ENCODE measurements around the gene DHX34.

The DHX34 gene, protein sequence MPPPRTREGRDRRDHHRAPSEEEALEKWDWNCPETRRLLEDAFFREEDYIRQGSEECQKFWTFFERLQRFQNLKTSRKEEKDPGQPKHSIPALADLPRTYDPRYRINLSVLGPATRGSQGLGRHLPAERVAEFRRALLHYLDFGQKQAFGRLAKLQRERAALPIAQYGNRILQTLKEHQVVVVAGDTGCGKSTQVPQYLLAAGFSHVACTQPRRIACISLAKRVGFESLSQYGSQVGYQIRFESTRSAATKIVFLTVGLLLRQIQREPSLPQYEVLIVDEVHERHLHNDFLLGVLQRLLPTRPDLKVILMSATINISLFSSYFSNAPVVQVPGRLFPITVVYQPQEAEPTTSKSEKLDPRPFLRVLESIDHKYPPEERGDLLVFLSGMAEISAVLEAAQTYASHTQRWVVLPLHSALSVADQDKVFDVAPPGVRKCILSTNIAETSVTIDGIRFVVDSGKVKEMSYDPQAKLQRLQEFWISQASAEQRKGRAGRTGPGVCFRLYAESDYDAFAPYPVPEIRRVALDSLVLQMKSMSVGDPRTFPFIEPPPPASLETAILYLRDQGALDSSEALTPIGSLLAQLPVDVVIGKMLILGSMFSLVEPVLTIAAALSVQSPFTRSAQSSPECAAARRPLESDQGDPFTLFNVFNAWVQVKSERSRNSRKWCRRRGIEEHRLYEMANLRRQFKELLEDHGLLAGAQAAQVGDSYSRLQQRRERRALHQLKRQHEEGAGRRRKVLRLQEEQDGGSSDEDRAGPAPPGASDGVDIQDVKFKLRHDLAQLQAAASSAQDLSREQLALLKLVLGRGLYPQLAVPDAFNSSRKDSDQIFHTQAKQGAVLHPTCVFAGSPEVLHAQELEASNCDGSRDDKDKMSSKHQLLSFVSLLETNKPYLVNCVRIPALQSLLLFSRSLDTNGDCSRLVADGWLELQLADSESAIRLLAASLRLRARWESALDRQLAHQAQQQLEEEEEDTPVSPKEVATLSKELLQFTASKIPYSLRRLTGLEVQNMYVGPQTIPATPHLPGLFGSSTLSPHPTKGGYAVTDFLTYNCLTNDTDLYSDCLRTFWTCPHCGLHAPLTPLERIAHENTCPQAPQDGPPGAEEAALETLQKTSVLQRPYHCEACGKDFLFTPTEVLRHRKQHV

DNA sequence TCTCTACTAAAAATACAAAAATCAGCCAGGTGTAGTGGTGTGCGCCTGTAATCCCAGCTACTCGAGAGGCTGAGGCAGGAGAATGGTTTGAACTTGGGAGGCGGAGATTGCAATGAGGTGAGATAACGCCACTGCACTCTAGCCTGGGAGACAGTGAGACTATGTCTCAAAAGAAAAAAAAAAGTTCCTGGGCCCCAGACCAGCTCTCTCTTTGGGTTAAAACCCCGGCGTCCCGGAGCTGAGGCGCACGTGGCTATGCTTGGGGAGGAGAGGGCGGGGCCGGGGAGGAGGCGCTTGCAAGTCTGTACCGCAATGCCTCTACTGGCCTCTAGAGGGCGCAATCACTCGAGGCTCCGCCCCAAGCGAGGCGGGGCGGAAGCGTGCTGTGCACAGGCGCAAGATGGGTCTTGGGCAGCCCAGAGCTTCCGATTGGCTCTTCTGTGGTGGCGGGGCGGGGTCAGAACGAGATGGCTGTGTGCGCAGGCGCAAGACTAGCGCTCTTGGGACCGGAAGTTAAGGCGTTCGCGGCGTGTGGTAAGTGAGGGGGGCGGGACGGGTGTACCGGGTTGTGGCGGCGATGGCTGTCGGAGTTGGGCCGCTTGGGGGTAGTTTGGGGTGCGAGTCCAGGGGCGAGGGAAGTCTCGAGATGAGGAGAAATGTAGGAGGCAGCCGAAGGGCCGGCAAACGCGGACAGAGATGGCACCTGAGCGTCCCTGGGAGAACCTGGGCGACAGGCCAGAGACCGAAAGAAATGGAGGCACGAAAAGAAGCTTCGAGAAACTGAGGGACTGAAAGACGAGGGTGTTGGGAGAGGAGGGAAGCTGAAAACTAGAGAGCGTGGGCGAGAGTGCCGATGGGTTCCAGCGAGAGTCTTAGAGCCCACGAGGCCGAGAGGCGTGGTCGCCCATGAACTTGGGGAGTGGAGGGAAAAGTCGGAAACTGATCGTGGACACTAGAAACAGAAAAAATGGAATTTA, at the start of gene DHX34:
Gene DHX34, plus strand, starts transcription at position 497 of the 977 bp plus-strand sequence. CDS start 3,716 bp downstream, outside the sequence.
- TF ChIP-seq, protein P1, sequence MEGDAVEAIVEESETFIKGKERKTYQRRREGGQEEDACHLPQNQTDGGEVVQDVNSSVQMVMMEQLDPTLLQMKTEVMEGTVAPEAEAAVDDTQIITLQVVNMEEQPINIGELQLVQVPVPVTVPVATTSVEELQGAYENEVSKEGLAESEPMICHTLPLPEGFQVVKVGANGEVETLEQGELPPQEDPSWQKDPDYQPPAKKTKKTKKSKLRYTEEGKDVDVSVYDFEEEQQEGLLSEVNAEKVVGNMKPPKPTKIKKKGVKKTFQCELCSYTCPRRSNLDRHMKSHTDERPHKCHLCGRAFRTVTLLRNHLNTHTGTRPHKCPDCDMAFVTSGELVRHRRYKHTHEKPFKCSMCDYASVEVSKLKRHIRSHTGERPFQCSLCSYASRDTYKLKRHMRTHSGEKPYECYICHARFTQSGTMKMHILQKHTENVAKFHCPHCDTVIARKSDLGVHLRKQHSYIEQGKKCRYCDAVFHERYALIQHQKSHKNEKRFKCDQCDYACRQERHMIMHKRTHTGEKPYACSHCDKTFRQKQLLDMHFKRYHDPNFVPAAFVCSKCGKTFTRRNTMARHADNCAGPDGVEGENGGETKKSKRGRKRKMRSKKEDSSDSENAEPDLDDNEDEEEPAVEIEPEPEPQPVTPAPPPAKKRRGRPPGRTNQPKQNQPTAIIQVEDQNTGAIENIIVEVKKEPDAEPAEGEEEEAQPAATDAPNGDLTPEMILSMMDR (IDR thresholded peaks at IDR 0.05), result peak; percentile 75

DNA sequence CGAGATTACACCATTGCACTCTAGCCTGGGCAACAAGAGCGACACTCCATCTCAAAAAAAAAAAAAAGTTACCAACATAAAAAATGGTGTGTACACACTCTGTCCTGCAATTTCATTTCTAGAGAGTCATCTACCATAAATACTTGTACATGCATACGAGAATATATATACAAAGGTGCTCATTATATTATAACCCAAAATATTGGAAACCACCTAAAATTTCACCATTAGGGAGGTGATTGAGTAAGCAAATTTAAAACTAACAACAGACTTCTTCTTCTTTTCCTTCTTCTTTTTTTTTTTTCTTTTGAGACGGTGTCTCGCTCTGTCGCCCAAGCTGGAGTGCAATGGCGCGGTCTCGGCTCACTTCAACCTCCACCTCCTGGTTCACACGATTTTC, 46.9 kb upstream of the DHX34 start:
- TF ChIP-seq, protein P1 (IDR thresholded peaks at IDR 0.05), result no peak

DNA sequence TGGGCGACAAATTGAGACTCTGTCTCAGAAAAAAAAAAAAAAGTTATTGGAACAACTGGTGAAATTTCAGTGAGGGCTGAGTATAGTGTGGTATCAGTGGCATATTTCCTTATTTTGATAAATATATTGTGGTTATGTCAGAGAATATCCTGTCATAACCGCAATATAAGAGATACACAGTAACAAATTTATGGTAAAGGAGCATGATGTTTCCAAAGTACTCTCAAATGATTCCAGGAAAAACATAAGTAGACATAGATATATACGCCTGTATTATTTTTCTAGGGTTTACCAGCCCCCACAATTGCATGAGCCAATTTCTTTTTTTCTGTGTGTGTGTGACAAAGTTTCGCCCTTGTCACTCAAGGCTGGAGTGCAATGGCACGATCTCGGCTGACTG, 45.1 kb upstream of the DHX34 start:
- TF ChIP-seq, protein P1 (IDR thresholded peaks at IDR 0.05), result no peak

DNA sequence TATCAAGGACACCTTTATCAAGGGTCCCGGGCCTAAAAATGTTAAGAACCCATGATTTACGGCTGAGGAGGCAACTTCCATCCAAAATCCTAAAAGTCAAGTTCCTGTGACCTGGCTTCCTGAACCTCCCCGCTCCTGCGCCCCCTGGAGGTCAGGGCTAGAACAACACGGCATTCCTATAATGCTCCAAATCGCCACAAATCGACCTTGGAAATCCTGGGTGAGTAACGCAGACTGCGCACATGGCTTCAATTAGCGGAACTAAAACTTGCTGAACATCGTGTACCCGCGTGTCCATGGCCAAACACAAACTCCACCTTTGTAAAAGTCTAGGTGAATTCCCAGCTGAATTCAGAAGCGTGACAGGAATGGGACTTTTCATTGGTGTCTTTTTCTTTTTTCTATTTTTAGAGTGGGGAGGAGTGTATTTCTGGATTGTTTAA, 43.8 kb upstream of the DHX34 start:
- TF ChIP-seq, protein P1 (IDR thresholded peaks at IDR 0.05), result peak; percentile 77

DNA sequence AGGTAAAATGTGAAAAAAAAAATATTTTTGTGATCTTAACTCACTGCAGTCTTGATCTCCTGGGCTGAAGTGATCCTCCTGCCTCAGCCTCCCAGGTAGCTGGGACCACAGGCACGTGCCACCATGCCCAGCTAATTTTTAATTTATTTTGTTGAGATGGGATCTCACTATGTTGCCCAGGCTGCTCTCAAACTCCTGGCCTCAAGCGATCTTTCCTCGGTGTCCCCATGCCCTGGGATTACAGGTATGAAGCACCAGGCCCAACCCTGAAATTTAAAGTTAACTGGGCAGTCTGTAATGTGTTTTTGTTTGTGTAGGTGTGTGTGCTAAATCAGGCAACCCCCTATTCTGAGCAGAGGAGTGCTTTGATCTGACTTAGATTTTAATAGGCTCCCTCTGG, 42.8 kb upstream of the DHX34 start:
- TF ChIP-seq, protein P1 (IDR thresholded peaks at IDR 0.05), result no peak

DNA sequence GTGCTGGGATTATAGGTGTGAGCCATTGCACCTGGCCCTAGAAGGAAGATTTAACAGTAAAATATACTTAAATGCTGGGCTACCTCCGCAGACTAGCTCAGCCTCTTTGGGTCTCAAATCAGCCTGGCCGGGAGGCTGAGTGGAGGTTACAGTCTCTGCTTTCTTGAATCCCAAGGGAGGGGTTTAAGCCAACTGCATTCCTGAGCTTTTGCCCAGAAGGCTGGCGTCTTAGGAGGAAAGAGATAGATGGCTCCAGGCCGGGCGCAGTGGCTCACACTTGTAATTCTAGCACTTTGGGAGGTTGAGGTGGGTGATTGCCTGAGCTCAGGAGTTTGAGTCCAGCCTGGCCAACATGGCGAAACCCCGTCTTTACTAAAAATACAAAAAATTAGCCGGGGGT, 40.1 kb upstream of the DHX34 start:
- TF ChIP-seq, protein P1 (IDR thresholded peaks at IDR 0.05), result no peak
